Measurements from ENCODE around the gene INTS11.

The INTS11 gene

DNA sequence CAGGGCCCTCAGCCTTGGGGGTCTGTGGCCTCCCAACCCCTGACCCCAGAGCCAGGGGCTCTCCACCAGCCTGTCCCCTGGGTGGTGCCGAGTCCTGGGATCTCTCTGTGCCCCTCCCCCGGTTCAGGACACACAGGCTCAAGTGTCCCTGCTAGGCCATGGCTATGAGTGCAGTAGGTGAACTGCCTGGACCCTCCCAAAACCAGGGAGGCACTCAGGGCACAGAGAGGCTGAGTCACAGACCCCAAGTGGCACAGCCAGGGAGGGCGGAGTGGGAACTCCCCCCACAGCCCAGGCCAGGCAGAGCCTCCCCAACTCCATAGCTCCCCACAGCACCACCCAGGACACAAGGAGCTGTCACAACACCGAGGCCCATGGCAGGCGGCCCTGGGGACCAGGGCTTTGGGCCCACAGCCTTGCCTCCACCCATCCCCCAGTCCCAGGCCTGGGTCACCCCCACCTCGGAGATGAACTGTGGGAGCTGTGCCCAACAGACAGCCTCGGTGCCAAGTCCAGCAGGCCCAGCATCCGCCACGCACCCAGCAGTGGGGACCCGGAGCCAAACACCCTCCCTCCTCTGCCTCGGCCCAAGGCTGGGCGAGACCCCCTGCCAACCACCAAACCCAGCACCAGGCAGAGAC is 21.5 kb upstream of the INTS11 start:
- no peak for TF ChIP-seq JUND (IDR thresholded peaks at IDR 0.05; ENCODE audit: low read depth)
- no peak for DNase-seq (ENCODE audit: low read depth in 1 of 2, low spot score in 1 of 2)
- in situ Hi-C loops (cut with HindIII; ENCODE audit: low pct_unique_long_range_greater_than_20kb, low sequenced_read_pairs), result no loop called here

GRCh38 chr1:1345384-1345783 is 20.9 kb upstream of the INTS11 start:
- DNase-seq (ENCODE audit: low read depth in 1 of 2, low spot score in 1 of 2), result no peak
- no peak for TF ChIP-seq JUND (IDR thresholded peaks at IDR 0.05; ENCODE audit: low read depth)
- in situ Hi-C loops (cut with HindIII; ENCODE audit: low pct_unique_long_range_greater_than_20kb, low sequenced_read_pairs), result no loop called here

DNA sequence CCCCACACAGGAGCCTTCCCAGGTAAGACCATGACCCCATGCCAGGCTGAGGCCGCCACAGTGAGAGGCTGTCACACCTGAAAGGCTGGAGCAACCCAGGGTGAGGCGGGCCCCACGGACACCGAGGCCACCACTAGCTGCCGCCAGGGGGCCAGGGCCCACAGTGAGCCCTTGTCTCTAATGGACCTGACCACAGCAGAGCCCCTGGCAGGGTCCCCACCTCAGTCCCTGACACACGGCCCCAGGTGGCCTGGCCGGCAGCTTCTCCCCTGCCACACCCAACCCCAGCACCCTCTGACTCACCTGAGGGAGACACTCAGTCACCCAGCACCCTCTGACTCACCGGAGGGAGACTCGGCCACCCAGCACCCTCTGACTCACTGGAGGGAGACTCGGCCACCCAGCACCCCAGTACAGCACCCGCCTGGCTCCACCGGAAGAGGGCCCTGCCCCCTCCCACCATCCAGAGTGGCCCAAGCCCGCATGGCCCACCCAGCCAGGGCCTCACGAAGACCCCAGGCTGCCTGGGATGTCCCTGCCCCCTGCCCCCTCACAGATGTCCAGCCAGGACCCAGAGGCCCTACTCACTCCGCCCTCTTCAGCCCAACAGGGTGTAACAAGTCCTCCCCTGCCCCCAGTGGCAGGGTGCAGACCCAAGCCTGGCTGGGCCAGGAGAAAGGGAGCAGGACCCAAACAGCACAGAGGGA is 20.3 kb upstream of the INTS11 start:
- peak; percentile 69 to 80 for DNase-seq (ENCODE audit: low read depth in 1 of 2, low spot score in 1 of 2)
- in situ Hi-C loops (cut with HindIII; ENCODE audit: low pct_unique_long_range_greater_than_20kb, low sequenced_read_pairs), result no loop called here
- TF ChIP-seq JUND (IDR thresholded peaks at IDR 0.05; ENCODE audit: low read depth), result no peak

- TF ChIP-seq JUND (IDR thresholded peaks at IDR 0.05; ENCODE audit: low read depth), result no peak
- peak in 1 of 2 experiments; percentile 49 for DNase-seq (ENCODE audit: low read depth in 1 of 2, low spot score in 1 of 2)
- in situ Hi-C loops (cut with HindIII; ENCODE audit: low pct_unique_long_range_greater_than_20kb, low sequenced_read_pairs), result no loop called here
These were observed 19.5 kb upstream of the INTS11 start for GRCh38 chr1:1343811-1344421.

GRCh38 chr1:1342584-1343115 is 18.2 kb upstream of the INTS11 start:
- no peak for TF ChIP-seq JUND (IDR thresholded peaks at IDR 0.05; ENCODE audit: low read depth)
- DNase-seq (ENCODE audit: low read depth in 1 of 2, low spot score in 1 of 2), result no peak
- in situ Hi-C loops (cut with HindIII; ENCODE audit: low pct_unique_long_range_greater_than_20kb, low sequenced_read_pairs), result no loop called here

- in situ Hi-C loops (cut with HindIII; ENCODE audit: low pct_unique_long_range_greater_than_20kb, low sequenced_read_pairs), result no loop called here
- no peak for TF ChIP-seq JUND (IDR thresholded peaks at IDR 0.05; ENCODE audit: low read depth)
- DNase-seq (ENCODE audit: low read depth in 1 of 2, low spot score in 1 of 2), result no peak
These were observed 17.7 kb upstream of the INTS11 start for GRCh38 chr1:1342061-1342562.

DNA sequence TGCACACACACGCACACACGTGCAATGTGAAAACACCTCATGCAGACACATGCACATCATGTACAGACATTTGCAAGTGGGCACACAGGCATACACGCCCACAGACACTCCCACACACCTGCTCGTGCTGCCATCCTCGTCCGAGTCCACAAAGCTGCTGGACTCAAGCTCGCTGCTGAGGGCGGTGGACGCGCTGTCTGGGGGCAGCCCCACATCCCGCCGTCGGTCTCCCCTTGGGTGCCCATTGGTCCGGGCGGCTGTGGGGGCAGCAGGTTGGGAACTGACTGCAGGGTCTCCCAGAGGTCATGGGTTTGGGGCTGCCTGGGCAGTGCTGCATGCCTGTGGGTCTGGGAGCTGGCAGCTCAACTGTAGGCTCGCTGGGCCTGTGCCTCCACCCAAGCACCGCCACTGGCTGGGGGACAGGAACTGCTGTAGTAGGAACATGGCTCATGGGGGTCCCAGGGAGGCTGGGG is 17.1 kb upstream of the INTS11 start:
- DNase-seq (ENCODE audit: low read depth in 1 of 2, low spot score in 1 of 2), result no peak
- in situ Hi-C loops (cut with HindIII; ENCODE audit: low pct_unique_long_range_greater_than_20kb, low sequenced_read_pairs), result no loop called here
- TF ChIP-seq JUND (IDR thresholded peaks at IDR 0.05; ENCODE audit: low read depth), result no peak

DNA sequence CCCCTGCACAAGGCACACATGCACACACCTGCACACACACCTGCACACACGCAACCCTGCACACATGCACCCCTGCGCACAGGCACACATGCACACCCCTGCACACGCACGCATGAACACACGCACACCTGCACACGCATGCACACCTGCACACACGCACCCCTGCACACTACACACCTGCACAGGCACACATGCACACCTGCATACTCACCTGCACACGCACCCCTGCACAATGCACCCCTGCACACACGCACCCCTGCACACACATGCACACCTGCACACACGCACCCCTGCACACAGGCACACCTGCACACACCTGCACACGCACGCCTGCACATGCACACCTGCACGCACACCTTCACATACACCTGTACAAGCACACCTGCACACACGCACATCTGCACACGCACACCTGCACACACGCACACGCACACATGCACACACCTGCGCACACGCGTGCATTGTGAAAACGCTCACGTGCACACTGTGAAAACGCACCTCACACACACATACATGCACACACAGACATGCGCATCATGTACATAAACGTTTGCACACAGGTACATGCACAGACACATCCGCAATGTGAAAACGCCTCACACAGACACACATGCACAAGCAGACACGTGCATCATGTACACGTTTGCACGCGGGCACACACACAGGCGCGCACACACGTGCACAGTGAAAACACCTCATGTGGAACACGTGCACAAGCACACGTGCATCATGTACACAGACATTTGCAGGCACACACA is 16.5 kb upstream of the INTS11 start:
- no peak for TF ChIP-seq JUND (IDR thresholded peaks at IDR 0.05; ENCODE audit: low read depth)
- DNase-seq (ENCODE audit: low read depth in 1 of 2, low spot score in 1 of 2), result no peak
- in situ Hi-C loops (cut with HindIII; ENCODE audit: low pct_unique_long_range_greater_than_20kb, low sequenced_read_pairs), result no loop called here

- no peak for DNase-seq (ENCODE audit: low read depth in 1 of 2, low spot score in 1 of 2)
- TF ChIP-seq JUND (IDR thresholded peaks at IDR 0.05; ENCODE audit: low read depth), result no peak
- in situ Hi-C loops (cut with HindIII; ENCODE audit: low pct_unique_long_range_greater_than_20kb, low sequenced_read_pairs), result no loop called here
These were observed 15.7 kb upstream of the INTS11 start for GRCh38 chr1:1340185-1340584.

DNA sequence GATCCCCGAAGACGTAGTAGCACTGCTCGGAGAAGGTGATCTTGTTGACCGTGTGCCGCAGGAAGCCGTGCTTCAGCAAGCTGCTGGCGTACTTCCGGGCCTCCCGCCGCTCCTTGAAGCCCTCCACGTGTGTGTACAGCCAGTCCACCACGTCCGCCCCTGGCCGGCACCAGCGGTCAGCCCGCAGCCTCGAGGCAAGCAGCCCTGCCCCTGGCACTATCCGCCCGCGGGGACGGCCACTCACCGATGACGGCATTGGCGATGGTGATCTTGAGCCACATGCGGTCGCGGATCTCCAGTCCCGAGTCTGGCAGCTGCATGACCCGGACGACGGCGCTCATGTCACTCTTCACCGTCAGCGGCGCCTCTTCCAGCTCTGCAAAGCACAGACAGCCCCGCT is 13.8 kb upstream of the INTS11 start:
- TF ChIP-seq JUND (IDR thresholded peaks at IDR 0.05; ENCODE audit: low read depth), result no peak
- in situ Hi-C loops (cut with HindIII; ENCODE audit: low pct_unique_long_range_greater_than_20kb, low sequenced_read_pairs), result no loop called here
- DNase-seq (ENCODE audit: low read depth in 1 of 2, low spot score in 1 of 2), result no peak

GRCh38 chr1:1337793-1338147 is 13.3 kb upstream of the INTS11 start:
- in situ Hi-C loops (cut with HindIII; ENCODE audit: low pct_unique_long_range_greater_than_20kb, low sequenced_read_pairs), result no loop called here
- peak; percentile 67 to 91 for DNase-seq (ENCODE audit: low read depth in 1 of 2, low spot score in 1 of 2)
- no peak for TF ChIP-seq JUND (IDR thresholded peaks at IDR 0.05; ENCODE audit: low read depth)
